ENCODE data around the gene KDM4C.
A peak's percentile ranks its signal among the peaks of the same experiment; 100 is the strongest.
"Not testable (repeated sequence)": the region's sequence is repeated elsewhere in the genome, so short reads cannot be mapped to it uniquely, and the experiment has no call there.

KDM4C gene

GRCh38 chr9:6986141-6986815 is 228.5 kb downstream of the KDM4C start:
- DNase-seq = no peak

DNA sequence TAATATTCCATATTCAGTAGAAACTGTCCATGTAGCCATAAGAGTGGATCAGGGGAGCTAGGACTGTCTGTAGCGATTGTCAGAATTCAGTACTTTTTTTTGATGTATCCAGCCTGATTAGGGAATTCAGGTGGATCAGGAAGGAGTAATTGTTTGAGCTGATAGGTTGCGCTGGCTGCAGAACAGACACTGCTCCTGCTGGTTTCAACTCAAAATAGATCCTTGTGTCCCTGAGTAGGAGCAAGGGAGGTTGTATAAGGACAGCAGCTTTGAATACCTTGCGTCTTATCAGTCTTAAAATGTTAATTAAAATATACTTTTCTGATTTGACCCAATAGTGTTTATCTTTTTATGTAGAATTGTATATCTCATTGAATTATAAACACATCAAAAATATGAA is 229.6 kb downstream of the KDM4C start:
- no peak for DNase-seq

DNA sequence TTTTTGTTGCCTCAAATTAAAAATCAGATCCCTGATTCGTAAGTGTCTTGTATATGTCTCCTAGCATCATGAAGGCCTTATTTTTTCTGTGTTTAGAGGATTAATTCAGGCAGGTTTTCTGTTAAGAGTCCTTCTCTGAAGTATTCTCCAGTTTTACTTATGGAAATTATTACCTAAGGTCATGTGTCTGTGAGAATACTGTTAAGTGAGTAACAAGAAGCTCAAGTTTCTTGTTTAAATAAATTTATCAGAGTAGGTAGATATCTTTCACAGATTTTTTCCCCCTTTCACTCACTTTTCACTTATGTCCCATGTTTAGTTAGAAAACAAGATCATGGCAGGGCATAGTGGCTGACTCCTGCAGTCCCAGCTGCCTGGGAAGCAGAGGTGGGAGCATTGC is 233.6 kb downstream of the KDM4C start:
- DNase-seq = no peak

DNA sequence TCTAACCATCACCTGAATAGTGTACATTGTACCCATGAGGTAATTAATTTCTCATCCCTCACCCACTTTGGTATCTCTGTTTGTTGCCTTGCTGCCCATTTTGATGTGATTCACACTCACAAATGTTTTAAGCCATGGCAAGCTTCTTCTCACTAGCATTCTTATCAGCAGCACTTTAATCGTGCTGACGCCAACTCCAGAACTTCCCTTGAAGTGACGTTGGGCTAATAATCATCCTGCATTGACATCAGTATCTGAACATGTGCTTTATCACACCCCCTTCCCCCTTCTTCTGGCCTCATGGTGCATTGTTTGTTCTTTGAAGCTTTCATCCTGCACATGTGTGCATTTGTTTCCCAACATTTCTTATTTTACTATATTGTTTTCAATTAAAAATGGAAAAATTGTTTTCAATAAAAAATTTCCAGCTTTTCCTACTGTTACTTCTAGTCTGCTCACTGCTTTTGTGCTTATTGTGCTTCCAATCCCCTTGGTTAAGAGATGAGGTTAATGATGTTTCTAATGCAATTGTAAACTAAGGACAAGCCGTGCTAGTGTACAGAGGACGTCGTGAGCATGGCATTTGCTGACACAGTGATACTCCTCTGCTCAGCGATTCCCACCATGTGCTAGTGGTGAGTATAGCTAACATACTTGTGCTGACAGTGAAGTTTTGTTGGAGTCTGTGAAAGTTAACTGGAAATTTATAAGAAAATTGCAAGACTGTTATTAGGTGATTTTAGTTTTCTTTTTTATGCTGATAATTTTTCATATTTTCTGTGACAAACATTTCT is 238.5 kb downstream of the KDM4C start:
- peak; percentile 9 for DNase-seq

- no peak for DNase-seq
Observed at GRCh38 chr9:6997330-6997729, 239.6 kb downstream of the KDM4C start.

GRCh38 chr9:6999794-7000193 is 242.0 kb downstream of the KDM4C start:
- DNase-seq = no peak

DNA sequence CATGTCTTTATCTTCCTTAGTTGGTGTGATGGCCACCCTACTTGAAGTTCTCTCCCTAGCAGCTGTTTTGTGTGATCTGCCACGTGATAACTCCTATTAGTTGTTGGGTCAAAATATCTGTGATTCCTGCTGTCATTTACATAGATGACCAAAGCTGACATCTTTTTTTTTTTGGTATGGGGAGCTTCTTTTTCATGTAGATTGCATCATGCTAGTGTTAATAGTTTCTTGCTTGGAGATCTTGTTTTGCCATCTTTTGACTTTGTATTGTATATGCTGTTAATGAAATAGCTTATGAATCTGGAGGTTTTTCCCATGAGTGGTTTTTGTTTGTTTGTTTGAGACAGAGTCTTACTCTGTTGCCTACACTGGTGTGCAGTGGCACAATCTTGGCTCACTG is 243.8 kb downstream of the KDM4C start:
- no peak for DNase-seq

DNA sequence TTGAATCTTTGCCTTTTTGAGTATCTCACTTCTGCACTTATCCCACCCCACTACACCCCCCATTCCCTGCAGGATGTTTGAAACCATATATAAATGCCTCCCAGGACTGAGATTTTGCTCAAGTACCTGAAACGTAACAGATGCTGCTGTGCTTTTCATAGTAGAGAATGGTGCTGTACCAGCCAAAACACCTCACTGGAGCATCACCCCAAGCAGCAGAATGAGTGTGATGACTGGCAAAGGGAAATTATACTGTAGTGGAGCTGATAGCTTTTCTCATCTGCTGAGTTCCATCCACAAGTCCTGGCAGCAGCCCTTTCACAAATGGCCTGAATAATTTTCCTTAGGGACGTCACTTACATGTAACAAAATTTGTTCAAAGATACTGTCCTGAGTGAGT is 246.1 kb downstream of the KDM4C start:
- DNase-seq = no peak

DNA sequence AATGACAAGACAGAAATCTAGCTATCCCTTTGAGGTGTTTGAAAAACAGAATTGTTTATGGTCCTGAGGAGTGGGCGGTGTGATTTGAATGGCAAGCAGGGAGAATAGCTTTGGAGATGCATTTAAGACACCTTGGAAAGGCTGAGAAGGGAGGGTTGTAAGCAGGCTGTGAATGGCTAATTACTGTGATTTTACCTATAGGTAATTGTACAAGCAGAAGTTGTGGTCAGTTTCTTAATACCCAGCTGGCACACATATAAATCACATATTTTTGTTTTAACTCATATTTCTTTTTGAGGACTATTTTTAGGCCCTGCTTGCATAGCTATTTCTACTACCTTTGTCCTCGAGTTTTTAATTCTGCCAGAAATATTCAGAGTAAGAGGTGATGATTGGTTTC is 248.6 kb downstream of the KDM4C start:
- no peak for DNase-seq

DNA sequence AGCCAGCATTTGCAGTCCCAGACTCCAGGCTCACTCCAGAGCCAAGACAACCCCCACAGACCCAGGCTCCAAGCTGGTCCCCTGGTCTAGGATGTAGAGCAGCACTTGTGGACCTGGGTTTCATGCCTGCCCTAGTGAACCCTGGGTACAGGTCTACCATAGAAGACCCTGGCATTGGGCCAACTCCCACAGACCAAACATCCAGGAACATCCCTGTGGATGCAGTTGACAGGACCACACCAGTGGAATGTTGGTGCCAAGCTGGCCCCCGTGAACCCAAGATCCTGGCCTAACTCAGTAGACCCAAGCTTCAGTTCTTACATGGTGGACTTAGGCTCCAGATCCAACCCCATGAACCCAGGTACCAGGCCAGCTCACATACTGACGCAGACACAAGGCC is 250.6 kb downstream of the KDM4C start:
- no peak for DNase-seq

DNA sequence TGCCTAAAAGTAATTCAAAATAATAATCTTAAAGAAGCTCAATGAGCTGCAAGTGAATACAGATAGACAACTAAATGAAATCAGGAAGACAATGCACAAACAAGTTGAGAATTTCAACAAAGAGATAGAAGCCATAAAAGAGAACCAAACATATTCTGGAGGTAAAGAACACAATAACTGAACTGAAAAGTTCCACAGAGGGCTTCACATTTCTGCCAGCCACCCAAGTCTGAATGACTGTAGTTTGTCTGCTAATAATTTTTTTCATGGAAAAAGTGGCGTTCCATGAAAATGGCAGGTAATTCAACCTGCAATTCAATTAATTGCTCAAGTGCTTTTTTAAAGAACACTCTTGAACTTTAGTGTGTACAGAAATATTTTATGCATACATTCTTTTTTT is 251.3 kb downstream of the KDM4C start:
- no peak for DNase-seq

- DNase-seq = peak; percentile 13
Observed at GRCh38 chr9:7011395-7012067, 253.8 kb downstream of the KDM4C start.

- DNase-seq = no peak
Observed at GRCh38 chr9:7027996-7028395, 270.2 kb downstream of the KDM4C start.

- DNase-seq = no peak
Observed at GRCh38 chr9:7028591-7028990, 270.8 kb downstream of the KDM4C start.

DNA sequence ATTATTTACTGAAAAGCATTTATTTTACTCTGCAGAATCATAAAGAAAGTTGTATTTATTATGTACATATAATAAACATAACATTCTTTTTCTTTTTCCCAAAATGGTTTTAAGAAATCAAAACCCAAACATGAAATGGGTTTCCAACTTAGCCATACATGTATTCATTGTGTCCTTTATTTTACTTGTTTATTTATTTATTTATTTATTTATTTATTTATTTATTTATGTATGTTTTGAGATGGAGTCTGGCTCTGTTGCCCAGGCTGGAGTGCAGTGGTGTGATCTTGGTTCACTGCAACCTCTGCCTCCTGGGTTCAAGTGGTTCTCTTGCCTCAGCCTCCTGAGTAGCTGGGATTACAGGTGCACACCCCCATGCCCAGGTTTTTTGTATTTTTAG is 273.2 kb downstream of the KDM4C start:
- not testable (repeated sequence) for DNase-seq

- DNase-seq = peak; percentile 19
Observed at GRCh38 chr9:7033076-7034045, 275.6 kb downstream of the KDM4C start.

GRCh38 chr9:7037176-7037575 is 279.4 kb downstream of the KDM4C start:
- no peak for DNase-seq

DNA sequence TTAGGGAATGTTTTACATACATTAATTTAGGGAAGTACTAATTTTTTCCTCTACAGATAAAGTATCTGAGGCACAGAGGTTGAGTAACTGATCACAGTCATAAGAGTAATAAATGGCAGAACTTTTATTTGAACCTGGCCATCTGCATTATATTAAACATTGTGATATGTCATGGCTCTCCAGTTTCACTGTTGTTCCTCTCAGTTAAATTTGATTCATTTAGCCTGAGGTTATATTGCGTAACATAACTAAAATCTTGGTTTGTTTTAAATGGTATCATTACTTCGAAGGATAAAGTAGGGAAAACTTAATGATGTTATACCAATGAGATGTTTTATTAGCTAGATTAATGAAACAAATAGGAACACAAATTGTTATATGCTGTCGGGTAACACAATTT is 284.4 kb downstream of the KDM4C start:
- no peak for DNase-seq

GRCh38 chr9:7045361-7045760 is 287.6 kb downstream of the KDM4C start:
- DNase-seq = no peak

DNA sequence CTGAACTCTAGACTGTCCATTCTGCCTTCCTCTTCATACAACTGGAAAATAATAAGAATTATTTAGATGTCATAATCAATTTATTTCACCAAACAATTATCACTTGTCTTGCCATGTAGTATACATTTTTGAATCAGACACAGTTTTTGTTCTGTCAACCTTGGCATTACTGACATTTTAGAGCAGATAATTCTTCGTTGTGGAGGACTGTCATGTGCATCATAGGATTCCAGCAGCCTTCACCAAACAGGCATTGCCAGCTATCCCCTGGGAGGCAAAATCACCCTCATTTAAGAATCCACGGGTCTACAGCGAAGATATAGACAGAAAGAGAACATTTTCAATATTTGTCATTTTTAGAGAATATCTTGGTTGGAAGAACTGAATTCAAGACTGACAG is 293.9 kb downstream of the KDM4C start:
- no peak for DNase-seq

- no peak for DNase-seq
Observed at GRCh38 chr9:7053903-7054302, 296.1 kb downstream of the KDM4C start.

GRCh38 chr9:7055171-7055903 is 297.6 kb downstream of the KDM4C start:
- DNase-seq = peak; percentile 49

Data from hematopoietic multipotent progenitor cell treated with erythropoietin and hydrocortisone succinate and interleukin-3 and kit ligand, for 8 days (in vitro differentiated cells).